DOHH2 (cell line): Measurements from ENCODE around the gene TGFBR2.

Source experiments
- CTCF ChIP-seq: fragments of 200-600 bp; sonication (generic); IDR thresholded peaks from one replicate; pipeline ENCODE4 v1.5.1; 2014; ENCODE audit warnings: antibody characterized with exemption, mild to moderate bottlenecking, low read depth, low read length; ENCODE audit not compliant: poor library complexity, severe bottlenecking
- EZH2phosphoT487 ChIP-seq: fragments of 200-600 bp; sonication (generic); IDR thresholded peaks from 2 replicates; pipeline ENCODE4 v1.6.1; 2017; ENCODE audit warnings: borderline replicate concordance, mild to moderate bottlenecking, antibody characterized with exemption, low read length, moderate library complexity, mixed read lengths

GRCh38 chr3:30658328-30659052 lies 52.1 kb downstream of the TGFBR2 start:
- TF ChIP-seq CTCF (no peak), EZH2phosphoT487 (no peak)
